ENCODE results near the gene C1orf159. TPM values are rescaled to one million over a fixed set of nuclear protein-coding genes. Genes with fewer than 3 reads are reported as not detected.
"Not testable (repeated sequence)": the region's sequence is repeated elsewhere in the genome, so short reads cannot be mapped to it uniquely, and the experiment has no call there.

The C1orf159 gene
- total RNA-seq, 1 donor from 2014 or later, result 21.3 TPM

GRCh38 chr1:1058921-1059493 is 56.9 kb downstream of the C1orf159 start:
- DNase-seq (ENCODE audit: low spot score, unreplicated experiment), result no peak
- Mint-ChIP-seq H3K27me3 (peaks cover 41% of the 10 kb centered on the region), H3K36me3 (ENCODE audit: insufficient read depth) (peaks cover 3% of the 10 kb centered on the region), H3K4me1 (ENCODE audit: low read depth) (peaks cover 4% of the 10 kb centered on the region), H3K27ac (no peak overlapping the region), H3K4me3 (ENCODE audit: low read depth) (peak overlapping the region; percentile 56), H3K9me3 (ENCODE audit: low read depth) (no peaks in the 10 kb centered on the region)
- TF ChIP-seq CTCF (IDR thresholded peaks at IDR 0.05; ENCODE audit: unreplicated experiment), result peak; percentile 54

- Mint-ChIP-seq H3K9me3 (ENCODE audit: low read depth) (no peaks in the 10 kb centered on the region), H3K27me3 (peaks cover 41% of the 10 kb centered on the region), H3K4me1 (ENCODE audit: low read depth) (peaks cover 4% of the 10 kb centered on the region), H3K27ac (peak overlapping the region; percentile 15), H3K4me3 (ENCODE audit: low read depth) (peak overlapping the region; percentile 56), H3K36me3 (ENCODE audit: insufficient read depth) (peaks cover 5% of the 10 kb centered on the region)
- DNase-seq (ENCODE audit: low spot score, unreplicated experiment), result no peak
- no peak for TF ChIP-seq CTCF (IDR thresholded peaks at IDR 0.05; ENCODE audit: unreplicated experiment)
Measured at GRCh38 chr1:1058088-1058905, 57.6 kb downstream of the C1orf159 start.

- H3K4me1 Mint-ChIP-seq (ENCODE audit: low read depth); H3K9me3 Mint-ChIP-seq (ENCODE audit: low read depth); H3K4me3 Mint-ChIP-seq (ENCODE audit: low read depth); H3K27ac Mint-ChIP-seq; DNase-seq (ENCODE audit: low spot score, unreplicated experiment); H3K36me3 Mint-ChIP-seq (ENCODE audit: insufficient read depth): not testable (repeated sequence)
- peaks cover 36% of the 10 kb centered on the region for H3K27me3 Mint-ChIP-seq
Measured at GRCh38 chr1:1057769-1058087, 58.2 kb downstream of the C1orf159 start.

- H3K4me3 Mint-ChIP-seq (ENCODE audit: low read depth), result no peak overlapping the region
- peak overlapping the region; percentile 49 for H3K27ac Mint-ChIP-seq
- TF ChIP-seq CTCF (IDR thresholded peaks at IDR 0.05; ENCODE audit: unreplicated experiment), result no peak
- H3K4me1 Mint-ChIP-seq (ENCODE audit: low read depth), result peaks cover 4% of the 10 kb centered on the region
- H3K36me3 Mint-ChIP-seq (ENCODE audit: insufficient read depth), result peaks cover 15% of the 10 kb centered on the region
- no peak for DNase-seq (ENCODE audit: low spot score, unreplicated experiment)
- peaks cover 27% of the 10 kb centered on the region for H3K27me3 Mint-ChIP-seq
- no peaks in the 10 kb centered on the region for H3K9me3 Mint-ChIP-seq (ENCODE audit: low read depth)
Measured at GRCh38 chr1:1055841-1056736, 59.8 kb downstream of the C1orf159 start.

GRCh38 chr1:1054971-1055370 is 60.9 kb downstream of the C1orf159 start:
- Mint-ChIP-seq H3K27me3 (peaks cover 17% of the 10 kb centered on the region), H3K36me3 (ENCODE audit: insufficient read depth) (peaks cover 16% of the 10 kb centered on the region), H3K9me3 (ENCODE audit: low read depth) (no peaks in the 10 kb centered on the region), H3K4me3 (ENCODE audit: low read depth) (no peak overlapping the region), H3K27ac (no peak overlapping the region), H3K4me1 (ENCODE audit: low read depth) (peaks cover 4% of the 10 kb centered on the region)
- no peak for TF ChIP-seq CTCF (IDR thresholded peaks at IDR 0.05; ENCODE audit: unreplicated experiment)
- no peak for DNase-seq (ENCODE audit: low spot score, unreplicated experiment)
